GM20431 (cell line): ENCODE data around the gene ADAMTS7.
"Not testable (repeated sequence)": the region's sequence is repeated elsewhere in the genome, so short reads cannot be mapped to it uniquely, and the experiment has no call there.

Source experiments
- in situ Hi-C: fragments of 300-500 bp; cut with MseI, MboI; formaldehyde crosslinking; loops from one replicate; pipeline ENCODE4 v1.15.0; 2020; ENCODE audit warnings: low sequenced_read_pairs; ENCODE audit not compliant: unreplicated experiment

ADAMTS7 gene

DNA sequence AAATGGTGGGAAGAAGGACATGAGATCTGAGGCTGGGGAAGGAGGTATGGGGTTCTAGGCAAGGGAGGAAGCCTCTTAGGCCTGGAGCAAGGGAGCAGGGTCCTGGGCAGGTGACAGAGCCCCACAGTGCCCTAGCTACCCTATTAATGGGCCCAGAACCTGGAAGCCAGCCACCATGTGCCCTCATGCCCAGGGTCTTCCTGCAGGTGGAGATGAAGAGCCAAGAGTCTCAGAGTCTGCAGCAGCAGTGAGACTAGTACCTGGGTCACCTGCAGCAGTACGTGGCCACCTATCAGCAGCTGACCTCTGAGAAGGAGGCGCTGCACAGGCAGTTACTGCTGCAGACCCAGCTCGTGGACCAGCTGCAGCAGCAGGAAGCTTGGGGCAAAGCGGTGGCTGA is 75.0 kb downstream of the ADAMTS7 start:
- in situ Hi-C loops: not testable (repeated sequence)

DNA sequence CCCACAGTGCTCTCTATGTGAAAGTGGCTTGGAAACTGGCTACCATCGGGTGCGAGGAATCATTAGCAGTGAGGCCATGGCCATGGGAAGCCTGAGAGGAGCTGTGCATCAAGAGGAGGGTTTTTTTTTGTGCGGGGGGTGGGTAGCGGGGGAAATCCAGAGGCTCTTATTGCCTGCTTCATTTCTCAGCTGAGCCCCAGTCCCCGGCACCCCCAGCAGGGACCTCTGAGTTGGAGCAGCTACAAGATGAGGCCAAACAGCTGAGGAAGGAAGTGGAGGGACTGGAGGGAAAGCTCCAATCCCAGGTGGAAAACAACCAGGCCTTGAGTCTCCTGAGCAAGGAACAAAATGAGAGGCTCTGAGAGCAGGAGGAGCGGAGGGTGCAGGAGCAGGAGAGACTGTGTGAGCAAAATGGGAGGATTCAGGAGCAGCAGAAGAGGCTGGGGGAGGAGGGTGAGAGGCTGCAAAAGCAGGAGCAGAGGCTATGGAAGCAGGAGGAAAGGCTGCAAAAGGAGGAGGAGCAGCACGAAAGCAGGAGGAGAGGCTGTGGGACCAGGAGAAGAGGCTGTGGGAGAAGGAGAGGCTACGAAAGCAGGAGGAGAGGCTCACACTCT is 76.7 kb downstream of the ADAMTS7 start:
- in situ Hi-C loops: no loop called here

DNA sequence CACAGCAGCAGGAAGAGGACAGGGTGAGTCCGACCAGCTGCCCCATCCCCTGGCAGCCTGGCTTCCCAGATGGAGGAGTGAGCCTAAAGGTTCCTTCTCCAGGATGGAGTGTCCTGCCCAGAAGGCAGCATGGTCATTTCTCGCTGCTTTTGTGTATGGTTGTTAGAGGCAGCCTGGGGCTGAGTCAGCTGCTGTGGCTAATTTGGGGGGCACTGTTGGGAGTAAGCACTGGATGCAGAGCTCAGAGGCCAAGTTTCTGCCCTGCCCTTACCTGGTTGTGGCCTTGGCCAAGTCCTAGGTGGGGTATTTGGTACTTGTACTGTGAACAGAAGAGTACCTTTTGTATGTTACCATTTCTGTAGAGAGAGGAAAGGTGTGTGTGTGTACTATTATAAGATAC is 78.6 kb downstream of the ADAMTS7 start:
- in situ Hi-C loops: no loop called here

DNA sequence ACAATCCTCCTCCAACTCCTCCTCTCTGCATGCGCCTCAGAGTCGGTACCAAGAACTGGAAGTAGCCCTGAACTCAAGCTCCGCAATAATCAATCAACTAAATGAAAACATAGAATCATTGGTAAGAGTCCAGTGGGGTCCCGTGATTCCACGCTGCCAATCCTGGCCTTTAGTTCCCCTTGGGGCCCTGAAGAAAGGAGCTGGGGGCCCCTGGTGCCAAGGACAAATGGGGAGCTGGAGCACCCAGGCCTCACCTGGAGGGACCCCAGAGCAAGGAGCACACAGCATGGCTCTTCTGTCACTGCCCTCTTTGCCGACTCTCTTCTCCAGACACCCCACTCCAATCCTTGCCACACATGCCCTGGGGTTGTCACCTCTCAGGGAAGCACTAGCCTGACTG is 80.3 kb downstream of the ADAMTS7 start:
- in situ Hi-C loops: no loop called here

DNA sequence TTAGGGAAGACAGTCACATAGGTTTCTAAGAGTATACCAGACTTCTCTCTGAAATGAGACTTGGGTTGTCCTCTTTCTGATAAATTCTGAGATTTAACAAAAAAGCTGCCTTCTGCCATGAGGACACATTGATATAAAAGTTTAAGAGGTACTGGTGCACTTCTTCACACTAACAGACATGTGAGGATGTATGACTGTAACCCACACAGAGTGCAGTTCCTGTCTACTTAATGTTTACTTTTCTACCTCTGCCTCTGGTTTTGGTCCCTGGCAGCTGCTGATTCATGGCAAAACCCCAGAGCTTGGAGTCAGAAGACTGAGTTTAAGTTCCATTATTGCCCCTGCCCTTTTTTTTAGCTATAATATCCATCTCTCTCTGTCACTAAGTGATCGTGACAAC is 82.8 kb downstream of the ADAMTS7 start:
- in situ Hi-C loops: not testable (repeated sequence)

DNA sequence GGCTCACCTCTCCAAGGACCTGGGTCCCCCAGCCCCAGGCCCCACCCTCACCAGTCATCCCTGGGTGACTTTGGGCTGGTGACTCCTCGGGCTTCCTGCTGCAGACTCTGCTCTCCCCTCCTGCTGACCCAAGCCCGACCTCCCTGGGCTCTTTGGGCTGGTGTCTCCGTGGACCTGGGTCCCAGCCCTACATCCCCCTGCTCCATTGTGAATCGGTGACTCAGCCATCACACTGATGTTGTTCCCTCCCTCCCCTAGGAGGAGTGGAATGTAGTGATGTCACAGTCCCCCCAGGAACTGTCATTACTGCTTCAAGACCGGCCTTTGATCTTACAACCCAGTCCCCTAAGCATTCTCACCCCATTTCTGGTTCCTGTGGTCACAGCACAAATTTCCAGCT is 83.7 kb downstream of the ADAMTS7 start:
- in situ Hi-C loops: no loop called here

DNA sequence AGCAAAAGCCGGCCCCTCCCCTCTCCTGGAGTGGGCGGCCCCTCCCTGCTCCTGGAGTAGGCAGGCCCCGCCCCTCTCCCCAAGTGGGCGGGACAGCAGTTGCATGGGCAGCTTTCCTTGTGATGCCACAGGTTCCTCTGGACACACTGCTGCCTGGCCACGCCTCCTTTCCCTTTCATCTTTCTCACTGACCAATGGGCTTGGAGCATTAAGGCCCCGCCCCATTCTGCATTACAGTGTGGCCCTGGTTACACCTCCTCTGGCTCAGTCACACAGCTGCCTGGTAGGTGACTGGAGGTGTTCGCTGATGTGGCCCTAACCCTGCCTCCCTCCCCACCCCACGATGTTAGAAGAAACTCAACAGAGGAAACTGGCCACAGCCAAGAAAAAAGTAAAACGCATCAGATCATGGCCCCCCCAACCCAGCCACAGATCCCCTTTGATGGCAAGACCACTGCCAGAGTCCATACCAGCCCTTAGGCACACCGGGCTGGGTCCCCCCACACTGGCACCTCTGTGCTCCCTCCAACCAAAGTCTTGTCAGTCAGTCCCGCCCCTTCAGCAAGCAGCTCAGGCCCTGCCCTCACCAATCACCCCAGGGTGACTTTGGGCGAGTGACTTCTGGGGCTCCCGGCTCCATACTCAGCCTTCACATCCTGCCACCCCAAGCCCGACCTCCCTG is 84.3 kb downstream of the ADAMTS7 start:
- in situ Hi-C loops: no loop called here

DNA sequence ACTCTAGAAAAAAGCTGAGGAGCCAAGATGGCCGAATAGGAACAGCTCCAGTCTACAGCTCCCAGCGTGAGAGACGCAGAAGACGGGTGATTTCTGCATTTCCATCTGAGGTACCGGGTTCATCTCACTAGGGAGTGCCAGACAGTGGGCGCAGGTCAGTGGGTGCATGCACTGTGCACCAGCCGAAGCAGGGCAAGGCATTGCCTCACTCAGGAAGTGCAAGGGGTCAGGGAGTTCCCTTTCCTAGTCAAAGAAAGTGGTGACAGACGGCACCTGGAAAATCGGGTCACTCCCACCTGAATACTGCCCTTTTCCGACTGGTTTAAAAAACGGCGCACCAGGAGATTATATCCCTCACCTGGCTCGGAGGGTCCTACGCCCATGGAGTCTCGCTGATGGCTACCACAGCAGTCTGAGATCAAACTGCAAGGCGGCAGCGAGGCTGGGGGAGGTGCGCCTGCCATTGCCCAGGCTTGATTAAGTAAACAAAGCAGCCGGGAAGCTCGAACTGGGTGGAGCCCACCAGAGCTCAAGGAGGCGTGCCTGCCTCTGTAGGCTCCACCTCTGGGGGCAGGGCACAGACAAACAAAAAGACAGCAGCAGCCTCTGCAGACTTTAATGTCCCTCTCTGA is 91.3 kb downstream of the ADAMTS7 start:
- in situ Hi-C loops: loop anchor here (25.0 kb wide), 1 partner anchor 408 kb away; no protein-coding TSS in a partner anchor

DNA sequence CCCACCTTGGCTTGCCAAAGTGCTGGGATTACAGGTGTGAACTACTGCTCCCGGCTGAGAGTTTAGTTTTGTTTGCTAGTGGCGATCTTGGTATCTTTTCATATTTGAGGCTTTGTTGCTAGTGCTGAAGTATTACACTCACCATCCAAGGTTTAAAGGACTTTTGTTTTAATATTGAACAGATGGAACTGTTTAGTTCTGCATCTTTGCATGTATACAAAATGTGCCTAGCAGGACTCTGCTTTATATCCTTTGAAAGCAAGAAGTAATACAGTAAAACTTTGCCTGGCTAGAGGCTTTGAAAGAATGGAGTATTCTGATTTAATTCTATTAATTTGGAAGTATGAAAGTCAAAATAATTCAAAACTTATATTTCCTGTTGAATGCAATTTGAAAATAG is 92.4 kb downstream of the ADAMTS7 start:
- in situ Hi-C loops: loop anchor here (25.0 kb wide), 1 partner anchor 407 kb away; no protein-coding TSS in a partner anchor

DNA sequence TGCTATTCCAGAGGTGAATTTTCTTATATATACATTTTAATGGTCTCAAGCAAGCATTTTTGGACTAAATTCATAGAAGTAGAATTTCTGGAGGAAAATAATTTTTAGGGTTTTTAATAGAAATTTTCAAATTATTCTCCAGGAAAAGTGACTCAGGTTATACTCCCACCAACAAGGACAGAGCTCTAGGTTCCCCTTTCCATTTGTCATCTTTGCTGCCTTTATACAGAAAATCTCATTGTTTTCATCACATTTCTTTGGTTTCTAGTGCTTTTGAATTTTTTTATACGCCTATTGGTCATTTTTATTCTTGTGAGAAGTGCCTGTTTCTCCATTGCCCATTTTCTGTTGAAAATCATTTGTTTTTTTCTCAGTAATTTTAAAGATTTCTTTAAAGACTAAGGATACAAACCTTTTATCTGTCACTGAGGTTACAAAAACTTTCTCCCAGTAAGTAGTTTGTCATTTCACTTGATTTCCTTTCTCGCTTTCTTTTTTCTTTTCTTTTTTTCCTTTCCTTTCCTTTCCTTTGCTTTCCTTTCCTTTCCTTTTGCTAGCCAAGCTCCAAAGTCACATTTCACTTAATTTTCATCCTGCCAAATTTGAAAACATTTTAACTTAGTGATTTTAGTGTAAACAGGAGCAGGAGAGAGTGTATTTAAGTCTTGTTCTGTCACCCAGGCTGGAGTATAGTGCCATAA is 93.2 kb downstream of the ADAMTS7 start:
- in situ Hi-C loops: loop anchor here (25.0 kb wide), 1 partner anchor 406 kb away; no protein-coding TSS in a partner anchor

DNA sequence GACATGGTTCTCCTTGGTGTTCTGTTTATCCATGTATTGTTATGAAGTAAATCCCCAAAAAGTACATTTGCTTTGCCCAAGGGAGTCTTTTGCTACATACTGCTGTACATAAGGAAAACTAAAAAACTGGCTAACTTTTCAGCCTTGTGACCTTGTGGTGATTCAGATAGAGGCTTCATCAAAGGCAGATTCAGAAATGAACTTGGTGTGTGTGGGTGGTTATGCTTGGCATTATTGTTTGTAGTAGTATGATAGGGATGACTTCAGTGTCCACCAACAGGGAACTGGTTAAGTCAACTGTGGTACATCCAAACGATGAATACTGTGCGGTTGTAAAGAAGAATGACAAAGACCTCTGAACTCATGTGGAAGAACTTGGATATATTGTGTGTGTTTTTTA is 94.6 kb downstream of the ADAMTS7 start:
- in situ Hi-C loops: loop anchor here (25.0 kb wide), 1 partner anchor 404 kb away; no protein-coding TSS in a partner anchor

DNA sequence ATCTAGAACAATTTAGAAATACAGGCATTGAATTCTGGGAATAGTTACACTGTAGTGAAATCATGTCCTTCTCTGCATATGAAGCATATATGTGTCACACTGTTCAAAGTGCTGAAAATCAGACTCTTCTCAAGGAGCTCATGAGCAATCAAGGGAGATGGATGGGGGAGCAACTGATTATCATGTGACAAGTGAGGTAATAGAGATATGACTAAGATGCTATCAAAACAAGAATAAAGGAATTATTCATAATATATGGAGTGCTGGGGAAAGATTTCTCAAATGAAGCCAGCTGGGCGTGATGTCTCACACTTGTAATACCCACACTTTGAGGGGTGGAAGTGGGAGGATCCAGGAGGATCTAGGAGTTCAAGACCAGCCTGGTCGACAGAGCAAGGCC is 95.3 kb downstream of the ADAMTS7 start:
- in situ Hi-C loops: loop anchor here (25.0 kb wide), 1 partner anchor 404 kb away; no protein-coding TSS in a partner anchor

DNA sequence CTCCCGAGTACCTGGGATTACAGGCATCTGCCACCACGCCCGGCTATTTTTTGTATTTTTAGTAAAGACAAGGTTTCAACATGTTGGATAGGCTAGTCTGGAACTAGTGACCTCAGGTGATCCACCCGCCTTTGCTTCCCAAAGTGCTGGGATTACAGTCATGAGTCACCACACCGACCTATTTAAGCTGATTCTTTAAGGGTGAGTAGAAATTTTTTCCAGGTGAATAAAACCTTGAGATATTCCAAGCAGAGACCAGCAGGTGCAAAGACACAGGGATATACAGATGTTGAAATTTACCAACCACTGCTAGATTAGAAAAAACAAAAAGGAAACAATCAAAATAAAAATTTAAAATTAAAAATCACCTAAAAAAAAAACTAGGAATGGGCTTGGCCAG is 95.8 kb downstream of the ADAMTS7 start:
- in situ Hi-C loops: loop anchor here (25.0 kb wide), 1 partner anchor 403 kb away; no protein-coding TSS in a partner anchor

DNA sequence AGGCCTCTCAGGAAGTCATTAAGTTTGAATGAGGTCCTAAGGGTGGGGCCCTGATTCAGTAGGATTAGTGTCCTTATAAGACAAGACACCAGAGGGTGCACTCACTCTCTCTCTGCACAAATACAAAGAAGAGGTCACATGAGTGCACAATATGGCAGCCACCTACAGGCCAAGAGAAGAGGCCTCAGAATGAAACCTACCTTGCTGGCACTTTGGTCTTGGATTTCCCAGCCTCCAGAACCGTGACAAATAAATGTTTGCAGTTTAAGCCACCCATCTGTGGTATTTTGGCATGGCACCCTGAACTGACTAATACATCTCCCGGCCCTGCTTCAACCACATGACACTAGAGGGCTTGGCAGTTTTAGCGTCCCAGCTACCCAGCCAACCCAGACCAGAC is 96.4 kb downstream of the ADAMTS7 start:
- in situ Hi-C loops: loop anchor here (25.0 kb wide), 1 partner anchor 403 kb away; no protein-coding TSS in a partner anchor

DNA sequence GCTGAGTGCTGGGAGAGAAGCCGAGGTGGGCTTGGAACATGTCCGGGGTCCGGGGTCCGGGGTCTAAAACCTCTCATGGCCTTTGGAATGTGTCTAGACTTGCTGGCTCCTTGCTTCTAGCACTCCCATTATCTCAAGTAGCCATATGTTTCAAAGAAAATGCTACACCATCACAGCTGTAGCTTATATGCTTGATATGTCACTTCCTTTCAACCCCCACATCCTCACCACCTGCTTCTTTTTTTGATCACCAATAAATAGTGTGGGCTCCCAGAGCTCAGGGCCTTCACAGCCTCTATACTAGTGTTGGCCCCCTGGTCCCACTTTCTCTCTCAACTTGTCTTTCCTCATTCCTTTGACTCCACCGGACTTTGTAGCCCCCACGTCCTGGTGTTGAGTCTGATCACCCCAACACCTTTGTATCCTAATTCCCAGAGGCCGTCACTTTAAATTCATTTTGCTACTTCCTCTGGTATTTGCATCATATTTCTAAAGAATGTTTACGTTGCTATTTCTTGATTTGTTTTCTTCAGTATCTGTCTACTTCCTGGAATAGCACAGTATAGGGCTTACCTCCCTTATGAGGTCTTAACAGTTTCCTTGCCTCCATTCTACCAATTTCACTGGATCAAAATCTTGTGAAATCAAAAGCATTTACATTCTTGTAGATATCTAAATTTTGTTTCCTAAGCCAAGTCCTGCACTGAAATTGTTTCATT is 98.3 kb downstream of the ADAMTS7 start:
- in situ Hi-C loops: loop anchor here (25.0 kb wide), 1 partner anchor 401 kb away; no protein-coding TSS in a partner anchor

DNA sequence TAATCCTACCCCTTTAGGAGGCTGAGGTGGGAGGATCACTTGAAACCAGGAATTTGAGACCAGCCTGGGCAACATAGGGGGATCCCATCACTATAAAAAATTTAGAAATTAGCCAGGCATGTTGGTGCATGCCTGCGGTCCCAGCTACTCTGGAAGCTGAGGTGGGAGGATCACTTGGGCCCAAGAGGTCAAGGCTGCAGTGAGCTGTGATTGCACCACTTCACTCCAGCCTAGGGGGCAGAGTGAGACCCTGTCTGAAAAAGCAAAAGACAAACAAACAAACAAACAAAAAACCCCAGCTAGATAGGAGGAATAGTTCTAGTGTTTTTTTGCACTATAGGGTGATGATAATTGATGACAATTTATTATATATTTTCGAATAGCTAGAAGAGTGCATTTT is 99.6 kb downstream of the ADAMTS7 start:
- in situ Hi-C loops: loop anchor here (25.0 kb wide), 1 partner anchor 399 kb away; no protein-coding TSS in a partner anchor

DNA sequence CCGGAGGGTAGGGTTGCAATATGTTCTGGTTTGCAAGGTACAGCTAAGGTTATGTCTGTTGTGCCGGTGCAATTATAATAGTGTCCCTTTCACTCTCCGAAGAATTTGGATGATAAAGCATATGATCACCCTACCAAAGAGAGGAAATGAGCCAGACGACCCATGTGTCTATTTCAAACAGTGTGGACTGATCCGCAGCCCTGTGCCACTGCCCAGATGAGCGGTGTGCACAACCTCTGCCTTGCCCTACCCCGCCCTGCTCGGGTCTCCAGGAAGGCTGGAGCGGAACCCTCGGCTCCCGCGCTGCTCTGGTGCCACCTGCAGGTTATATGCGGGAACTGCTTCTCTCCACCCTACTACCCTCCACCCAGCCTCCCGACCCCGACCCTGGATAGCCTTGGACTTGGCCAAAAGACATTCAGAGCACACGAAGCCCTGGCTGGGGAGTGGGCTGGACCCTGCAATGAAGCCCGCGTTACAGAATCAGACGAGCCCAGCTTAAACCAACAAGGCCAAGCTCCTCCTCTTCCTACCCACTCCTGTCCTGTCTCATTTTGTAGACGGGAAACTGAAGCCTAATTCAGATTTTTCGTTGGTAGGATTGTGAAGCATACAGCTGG is 101.9 kb downstream of the ADAMTS7 start:
- in situ Hi-C loops: loop anchor here (10.0 to 25.0 kb wide), 2 partner anchors 75 to 397 kb away; no protein-coding TSS in a partner anchor
